GM23338 (cell line): Measurements from ENCODE around the gene EPHA7. TPM values are rescaled to one million over a fixed set of nuclear protein-coding genes. Genes with fewer than 3 reads are reported as not detected.

Experiments used
- ATAC-seq: fragments of 200-7000 bp; cut with Tn5 transposase; 3 replicates; pipeline ENCODE4 v1.9.1; 2020
- DNase-seq: peaks from one replicate; pipeline ENCODE4 v3.0.0-alpha.2; 2015; ENCODE audit warnings: low spot score
- H2AFZ ChIP-seq: fragments of 200-600 bp; sonication (generic); 2 replicates; pipeline ENCODE4 v1.8.0; 2016; ENCODE audit warnings: antibody characterized with exemption, mild to moderate bottlenecking, moderate library complexity
- H3F3A ChIP-seq: fragments of 200-600 bp; sonication (generic); replicated peaks from 2 replicates; pipeline ENCODE4 v1.8.0; 2017; ENCODE audit warnings: antibody characterized with exemption, mixed run types, low read depth
- H3K27ac ChIP-seq: fragments of 200-600 bp; sonication (generic); 2 replicates; pipeline ENCODE4 v1.6.1; 2016; ENCODE audit warnings: low read depth
- H3K27me3 ChIP-seq: fragments of 200-600 bp; sonication (generic); 2 replicates; pipeline ENCODE4 v1.8.0; 2016; ENCODE audit warnings: mild to moderate bottlenecking, mixed run types, moderate library complexity; ENCODE audit not compliant: insufficient read depth
- H3K36me3 ChIP-seq: fragments of 200-600 bp; sonication (generic); 2 replicates; pipeline ENCODE4 v1.8.0; 2016; ENCODE audit warnings: mild to moderate bottlenecking; ENCODE audit not compliant: insufficient read depth
- H3K4me1 ChIP-seq: fragments of 200-600 bp; sonication (generic); 2 replicates; pipeline ENCODE4 v1.8.0; 2016; ENCODE audit warnings: mild to moderate bottlenecking, moderate library complexity; ENCODE audit not compliant: insufficient read depth
- H3K4me2 ChIP-seq: fragments of 200-600 bp; sonication (generic); 2 replicates; pipeline ENCODE4 v1.7.1; 2017; ENCODE audit warnings: mixed run types
- H3K4me3 ChIP-seq: fragments of 200-600 bp; sonication (generic); 2 replicates; pipeline ENCODE4 v1.6.1; 2016; ENCODE audit warnings: mixed run types
- H3K79me2 ChIP-seq: fragments of 200-600 bp; sonication (generic); replicated peaks from 2 replicates; pipeline ENCODE4 v1.8.0; 2017; ENCODE audit warnings: mild to moderate bottlenecking; ENCODE audit not compliant: insufficient read depth
- H3K9me2 ChIP-seq: fragments of 200-600 bp; sonication (generic); 2 replicates; pipeline ENCODE4 v1.8.0; 2017; ENCODE audit not compliant: insufficient read depth
- H4K20me1 ChIP-seq: fragments of 200-600 bp; sonication (generic); replicated peaks from 2 replicates; pipeline ENCODE4 v1.8.0; 2017; ENCODE audit warnings: mild to moderate bottlenecking; ENCODE audit not compliant: insufficient read depth
- H3K27ac Mint-ChIP-seq: 2 replicates; pipeline ENCODE4 v1.8.0; 2020; ENCODE audit warnings: inconsistent platforms, mild to moderate bottlenecking, moderate library complexity, mixed read lengths
- H3K27me3 Mint-ChIP-seq: 3 replicates; pipeline ENCODE4 v1.8.0; 2022; ENCODE audit warnings: low read depth, mild to moderate bottlenecking, moderate library complexity, mixed read lengths, inconsistent platforms; ENCODE audit not compliant: insufficient read depth, poor library complexity
- H3K36me3 Mint-ChIP-seq: 3 replicates; pipeline ENCODE4 v1.8.0; 2021; ENCODE audit warnings: low read depth, mild to moderate bottlenecking, inconsistent platforms, moderate library complexity, mixed read lengths
- H3K4me1 Mint-ChIP-seq: 3 replicates; pipeline ENCODE4 v1.8.0; 2020; ENCODE audit warnings: mild to moderate bottlenecking, inconsistent platforms, mixed read lengths
- H3K4me3 Mint-ChIP-seq: 3 replicates; pipeline ENCODE4 v1.8.0; 2021; ENCODE audit warnings: moderate library complexity, mild to moderate bottlenecking, inconsistent platforms, mixed read lengths
- H3K9me3 Mint-ChIP-seq: 3 replicates; pipeline ENCODE4 v1.8.0; 2020; ENCODE audit warnings: moderate library complexity, mild to moderate bottlenecking, inconsistent platforms, mixed read lengths
- CREB1 ChIP-seq: fragments of 250-450 bp; sonication (Bioruptor Pico); IDR thresholded peaks from 2 replicates; pipeline ENCODE4 v1.5.0; 2020; ENCODE audit warnings: low read depth, mild to moderate bottlenecking, moderate library complexity
- JUNB ChIP-seq: IDR thresholded peaks from one replicate; pipeline ENCODE4 v1.6.1; 2016; ENCODE audit warnings: antibody characterized with exemption; ENCODE audit not compliant: unreplicated experiment
- ZNF114 ChIP-seq: fragments of 250-450 bp; sonication (Bioruptor Pico); IDR thresholded peaks from 2 replicates; pipeline ENCODE4 v1.5.0; 2020; ENCODE audit warnings: mild to moderate bottlenecking, moderate library complexity
- polyA plus RNA-seq: library from polyadenylated mRNA; unstranded; fragments of >200 nt; fragmentation: Nextera tagmentation; extraction: Ambion mirVana; gene quantifications from 2 replicates; pipeline ENCODE4 v1.2.1, GENCODE V29; 2016
- total RNA-seq: library from RNA; depleted of rRNA; stranded (reverse); fragments of >200 nt; shearing (Covaris generic); gene quantifications from 2 replicates; pipeline ENCODE4 v1.2.3, GENCODE V29; 2014
- TF ChIP-seq, protein P1 (sequence below): IDR thresholded peaks from 2 replicates; pipeline ENCODE4 v1.6.1; 2016; ENCODE audit warnings: antibody characterized with exemption
- TF ChIP-seq, protein P2 (sequence below): fragments of 250-450 bp; sonication (Bioruptor Pico); IDR thresholded peaks from 2 replicates; pipeline ENCODE4 v1.5.0; 2020; ENCODE audit warnings: mild to moderate bottlenecking, moderate library complexity

Gene EPHA7
- total and polyA plus RNA-seq, 2 experiments from 2014 or later, result 3.3 to 7.3 TPM

DNA sequence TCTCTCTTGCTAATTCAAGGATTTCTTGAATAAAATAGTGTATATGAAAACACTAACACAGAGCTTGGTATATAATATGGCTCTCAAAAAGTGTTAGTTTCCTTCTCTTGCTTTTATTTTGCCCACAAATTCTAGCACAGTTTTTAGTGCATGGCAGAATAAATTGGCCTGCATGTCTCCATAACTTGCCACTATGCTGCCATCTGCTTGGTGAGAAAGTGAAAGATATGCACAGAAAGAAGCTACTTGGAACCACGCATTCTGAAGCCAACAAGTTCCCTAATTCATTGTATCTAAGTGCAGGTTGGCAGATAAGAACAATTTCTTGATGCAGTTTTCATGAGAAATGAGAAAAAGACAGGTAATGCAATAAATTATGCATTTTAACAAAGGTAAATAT lies 101.2 kb downstream of the EPHA7 start:
- Histone ChIP-seq H3K9me2 (no peaks in the 10 kb centered on the region), H3K79me2 (no peaks in the 10 kb centered on the region), H3K27ac (no peak overlapping the region), H3K4me1 (no peaks in the 10 kb centered on the region), H3F3A (no peaks in the 10 kb centered on the region), H3K36me3 (no peaks in the 10 kb centered on the region), H3K4me2 (no peak overlapping the region), H2AFZ (no peak overlapping the region), H4K20me1 (no peaks in the 10 kb centered on the region), H3K4me3 (no peak overlapping the region), H3K27me3 (no peaks in the 10 kb centered on the region)
- DNase-seq, result no peak
- Mint-ChIP-seq H3K27me3 (no peaks in the 10 kb centered on the region), H3K9me3 (no peaks in the 10 kb centered on the region), H3K27ac (no peak overlapping the region), H3K36me3 (no peaks in the 10 kb centered on the region), H3K4me3 (no peak overlapping the region), H3K4me1 (no peaks in the 10 kb centered on the region; the same call in 2 of the 3 replicates)
- no peak for ATAC-seq
- TF ChIP-seq, protein P1, sequence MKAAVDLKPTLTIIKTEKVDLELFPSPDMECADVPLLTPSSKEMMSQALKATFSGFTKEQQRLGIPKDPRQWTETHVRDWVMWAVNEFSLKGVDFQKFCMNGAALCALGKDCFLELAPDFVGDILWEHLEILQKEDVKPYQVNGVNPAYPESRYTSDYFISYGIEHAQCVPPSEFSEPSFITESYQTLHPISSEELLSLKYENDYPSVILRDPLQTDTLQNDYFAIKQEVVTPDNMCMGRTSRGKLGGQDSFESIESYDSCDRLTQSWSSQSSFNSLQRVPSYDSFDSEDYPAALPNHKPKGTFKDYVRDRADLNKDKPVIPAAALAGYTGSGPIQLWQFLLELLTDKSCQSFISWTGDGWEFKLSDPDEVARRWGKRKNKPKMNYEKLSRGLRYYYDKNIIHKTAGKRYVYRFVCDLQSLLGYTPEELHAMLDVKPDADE, result no peak
- TF ChIP-seq JUNB, result no peak
- no peak for TF ChIP-seq ZNF114 (CRISPR knock-in tag)
- TF ChIP-seq, protein P2, sequence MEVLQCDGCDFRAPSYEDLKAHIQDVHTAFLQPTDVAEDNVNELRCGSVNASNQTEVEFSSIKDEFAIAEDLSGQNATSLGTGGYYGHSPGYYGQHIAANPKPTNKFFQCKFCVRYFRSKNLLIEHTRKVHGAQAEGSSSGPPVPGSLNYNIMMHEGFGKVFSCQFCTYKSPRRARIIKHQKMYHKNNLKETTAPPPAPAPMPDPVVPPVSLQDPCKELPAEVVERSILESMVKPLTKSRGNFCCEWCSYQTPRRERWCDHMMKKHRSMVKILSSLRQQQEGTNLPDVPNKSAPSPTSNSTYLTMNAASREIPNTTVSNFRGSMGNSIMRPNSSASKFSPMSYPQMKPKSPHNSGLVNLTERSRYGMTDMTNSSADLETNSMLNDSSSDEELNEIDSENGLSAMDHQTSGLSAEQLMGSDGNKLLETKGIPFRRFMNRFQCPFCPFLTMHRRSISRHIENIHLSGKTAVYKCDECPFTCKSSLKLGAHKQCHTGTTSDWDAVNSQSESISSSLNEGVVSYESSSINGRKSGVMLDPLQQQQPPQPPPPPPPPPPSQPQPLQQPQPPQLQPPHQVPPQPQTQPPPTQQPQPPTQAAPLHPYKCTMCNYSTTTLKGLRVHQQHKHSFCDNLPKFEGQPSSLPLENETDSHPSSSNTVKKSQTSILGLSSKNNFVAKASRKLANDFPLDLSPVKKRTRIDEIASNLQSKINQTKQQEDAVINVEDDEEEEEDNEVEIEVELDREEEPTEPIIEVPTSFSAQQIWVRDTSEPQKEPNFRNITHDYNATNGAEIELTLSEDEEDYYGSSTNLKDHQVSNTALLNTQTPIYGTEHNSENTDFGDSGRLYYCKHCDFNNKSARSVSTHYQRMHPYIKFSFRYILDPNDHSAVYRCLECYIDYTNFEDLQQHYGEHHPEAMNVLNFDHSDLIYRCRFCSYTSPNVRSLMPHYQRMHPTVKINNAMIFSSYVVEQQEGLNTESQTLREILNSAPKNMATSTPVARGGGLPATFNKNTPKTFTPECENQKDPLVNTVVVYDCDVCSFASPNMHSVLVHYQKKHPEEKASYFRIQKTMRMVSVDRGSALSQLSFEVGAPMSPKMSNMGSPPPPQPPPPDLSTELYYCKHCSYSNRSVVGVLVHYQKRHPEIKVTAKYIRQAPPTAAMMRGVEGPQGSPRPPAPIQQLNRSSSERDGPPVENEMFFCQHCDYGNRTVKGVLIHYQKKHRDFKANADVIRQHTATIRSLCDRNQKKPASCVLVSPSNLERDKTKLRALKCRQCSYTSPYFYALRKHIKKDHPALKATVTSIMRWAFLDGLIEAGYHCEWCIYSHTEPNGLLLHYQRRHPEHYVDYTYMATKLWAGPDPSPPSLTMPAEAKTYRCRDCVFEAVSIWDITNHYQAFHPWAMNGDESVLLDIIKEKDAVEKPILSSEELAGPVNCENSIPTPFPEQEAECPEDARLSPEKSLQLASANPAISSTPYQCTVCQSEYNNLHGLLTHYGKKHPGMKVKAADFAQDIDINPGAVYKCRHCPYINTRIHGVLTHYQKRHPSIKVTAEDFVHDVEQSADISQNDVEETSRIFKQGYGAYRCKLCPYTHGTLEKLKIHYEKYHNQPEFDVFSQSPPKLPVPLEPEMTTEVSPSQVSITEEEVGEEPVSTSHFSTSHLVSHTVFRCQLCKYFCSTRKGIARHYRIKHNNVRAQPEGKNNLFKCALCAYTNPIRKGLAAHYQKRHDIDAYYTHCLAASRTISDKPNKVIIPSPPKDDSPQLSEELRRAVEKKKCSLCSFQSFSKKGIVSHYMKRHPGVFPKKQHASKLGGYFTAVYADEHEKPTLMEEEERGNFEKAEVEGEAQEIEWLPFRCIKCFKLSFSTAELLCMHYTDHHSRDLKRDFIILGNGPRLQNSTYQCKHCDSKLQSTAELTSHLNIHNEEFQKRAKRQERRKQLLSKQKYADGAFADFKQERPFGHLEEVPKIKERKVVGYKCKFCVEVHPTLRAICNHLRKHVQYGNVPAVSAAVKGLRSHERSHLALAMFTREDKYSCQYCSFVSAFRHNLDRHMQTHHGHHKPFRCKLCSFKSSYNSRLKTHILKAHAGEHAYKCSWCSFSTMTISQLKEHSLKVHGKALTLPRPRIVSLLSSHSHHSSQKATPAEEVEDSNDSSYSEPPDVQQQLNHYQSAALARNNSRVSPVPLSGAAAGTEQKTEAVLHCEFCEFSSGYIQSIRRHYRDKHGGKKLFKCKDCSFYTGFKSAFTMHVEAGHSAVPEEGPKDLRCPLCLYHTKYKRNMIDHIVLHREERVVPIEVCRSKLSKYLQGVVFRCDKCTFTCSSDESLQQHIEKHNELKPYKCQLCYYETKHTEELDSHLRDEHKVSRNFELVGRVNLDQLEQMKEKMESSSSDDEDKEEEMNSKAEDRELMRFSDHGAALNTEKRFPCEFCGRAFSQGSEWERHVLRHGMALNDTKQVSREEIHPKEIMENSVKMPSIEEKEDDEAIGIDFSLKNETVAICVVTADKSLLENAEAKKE (CRISPR knock-in tag), result no peak

DNA sequence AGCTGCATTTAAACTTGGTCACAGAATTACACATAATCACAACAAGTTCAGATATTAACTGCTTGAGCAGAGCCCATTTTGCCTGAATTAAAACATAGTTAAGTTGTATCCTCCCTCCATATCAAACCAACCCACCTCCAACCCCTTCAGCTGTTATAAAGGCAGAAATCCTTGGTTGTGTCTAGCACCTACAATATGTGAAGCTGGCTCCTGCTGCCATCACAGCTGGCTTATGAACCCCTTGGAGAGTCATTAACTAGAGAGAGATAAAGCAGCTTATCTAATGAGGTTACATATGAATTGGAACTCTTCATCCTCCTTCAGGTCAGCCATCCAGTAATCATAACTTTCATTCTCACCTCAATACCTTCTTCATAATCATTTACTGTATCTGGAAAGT lies 101.8 kb downstream of the EPHA7 start:
- Histone ChIP-seq H2AFZ (no peak overlapping the region), H3F3A (no peaks in the 10 kb centered on the region), H3K4me3 (no peak overlapping the region), H3K27ac (no peak overlapping the region), H3K4me1 (no peaks in the 10 kb centered on the region), H3K27me3 (no peaks in the 10 kb centered on the region), H3K4me2 (no peak overlapping the region), H3K79me2 (no peaks in the 10 kb centered on the region), H3K9me2 (no peaks in the 10 kb centered on the region), H4K20me1 (no peaks in the 10 kb centered on the region), H3K36me3 (no peaks in the 10 kb centered on the region)
- DNase-seq, result no peak
- H3K9me3 Mint-ChIP-seq, result no peaks in the 10 kb centered on the region
- no peaks in the 10 kb centered on the region for H3K36me3 Mint-ChIP-seq
- H3K4me3 Mint-ChIP-seq, result no peak overlapping the region
- H3K27me3 Mint-ChIP-seq, result no peaks in the 10 kb centered on the region
- H3K27ac Mint-ChIP-seq, result peak overlapping the region; percentile 36; the same call in 1 of the 2 replicates
- ATAC-seq, result no peak
- no peaks in the 10 kb centered on the region; the same call in 2 of the 3 replicates for H3K4me1 Mint-ChIP-seq
- TF ChIP-seq CREB1 (CRISPR knock-in tag) (no peak), JUNB (no peak)
- TF ChIP-seq, protein P2 (CRISPR knock-in tag), result no peak
